ENCODE measurements around the gene COQ9. TPM values are rescaled to one million over a fixed set of nuclear protein-coding genes. Genes with fewer than 3 reads are reported as not detected.

COQ9 gene
- total and polyA plus RNA-seq, 2 donors, result 42.4 to 67.5 TPM

- WGBS, result 97% methylated on average over 14 of the region's 14 CpGs
- DNase-seq (ENCODE audit: low read depth in 6 of 9, low spot score in 9 of 9), result no peak
- H3K27me3 ChIP-seq (ENCODE audit: control insufficient read depth in 2 of 2, insufficient read depth in 1 of 2, low read length in 1 of 2), result peaks cover 0 to 3% of the 10 kb centered on the region in 2 donors
- H3K4me3 ChIP-seq (ENCODE audit: low read length in 2 of 2), result no peak overlapping the region
- H3K36me3 ChIP-seq (ENCODE audit: control insufficient read depth in 2 of 2, insufficient read depth in 2 of 2, low read length in 1 of 2), result peaks cover 49 to 56% of the 10 kb centered on the region in 2 donors
- peaks cover 0 to 20% of the 10 kb centered on the region in 2 donors for H3K4me1 ChIP-seq (ENCODE audit: control insufficient read depth in 2 of 2, insufficient read depth in 2 of 2, low read length in 2 of 2)
- no peak overlapping the region for H3K27ac ChIP-seq (ENCODE audit: low read depth in 1 of 2, low read length in 1 of 2)
- H3K9me3 ChIP-seq (ENCODE audit: control insufficient read depth in 2 of 2, insufficient read depth in 1 of 2, low read length in 1 of 2), result no peaks in the 10 kb centered on the region
Measured at GRCh38 chr16:57473176-57473840, 26.0 kb downstream of the COQ9 start.

- H3K9me3 ChIP-seq (ENCODE audit: control insufficient read depth in 2 of 2, insufficient read depth in 1 of 2, low read length in 1 of 2), result no peaks in the 10 kb centered on the region
- DNase-seq (ENCODE audit: low read depth in 6 of 9, low spot score in 9 of 9), result no peak
- peaks cover 0 to 7% of the 10 kb centered on the region in 2 donors for H3K27me3 ChIP-seq (ENCODE audit: control insufficient read depth in 2 of 2, insufficient read depth in 1 of 2, low read length in 1 of 2)
- no peak overlapping the region for H3K4me3 ChIP-seq (ENCODE audit: low read length in 2 of 2)
- H3K27ac ChIP-seq (ENCODE audit: low read depth in 1 of 2, low read length in 1 of 2), result no peak overlapping the region
- peaks cover 0 to 20% of the 10 kb centered on the region in 2 donors for H3K4me1 ChIP-seq (ENCODE audit: control insufficient read depth in 2 of 2, insufficient read depth in 2 of 2, low read length in 2 of 2)
- H3K36me3 ChIP-seq (ENCODE audit: control insufficient read depth in 2 of 2, insufficient read depth in 2 of 2, low read length in 1 of 2), result peaks cover 43 to 52% of the 10 kb centered on the region in 2 donors
- 85% methylated on average over 8 of the region's 8 CpGs for WGBS
Measured at GRCh38 chr16:57473906-57474305, 26.6 kb downstream of the COQ9 start.

GRCh38 chr16:57474671-57475661, 27.7 kb downstream of the COQ9 start:
- no peak for DNase-seq (ENCODE audit: low read depth in 6 of 9, low spot score in 9 of 9)
- H3K36me3 ChIP-seq (ENCODE audit: control insufficient read depth in 2 of 2, insufficient read depth in 2 of 2, low read length in 1 of 2), result peaks cover 33 to 42% of the 10 kb centered on the region in 2 donors
- 89% methylated on average over 30 of the region's 30 CpGs for WGBS
- no peaks in the 10 kb centered on the region for H3K9me3 ChIP-seq (ENCODE audit: control insufficient read depth in 2 of 2, insufficient read depth in 1 of 2, low read length in 1 of 2)
- H3K27me3 ChIP-seq (ENCODE audit: control insufficient read depth in 2 of 2, insufficient read depth in 1 of 2, low read length in 1 of 2), result peaks cover 0 to 17% of the 10 kb centered on the region in 2 donors
- H3K4me1 ChIP-seq (ENCODE audit: control insufficient read depth in 2 of 2, insufficient read depth in 2 of 2, low read length in 2 of 2), result peaks cover 0 to 31% of the 10 kb centered on the region in 2 donors
- no peak overlapping the region for H3K4me3 ChIP-seq (ENCODE audit: low read length in 2 of 2)
- no peak overlapping the region for H3K27ac ChIP-seq (ENCODE audit: low read depth in 1 of 2, low read length in 1 of 2)

GRCh38 chr16:57475711-57476339, 28.5 kb downstream of the COQ9 start:
- Histone ChIP-seq H3K27me3 (ENCODE audit: control insufficient read depth in 2 of 2, insufficient read depth in 1 of 2, low read length in 1 of 2) (peaks cover 0 to 21% of the 10 kb centered on the region in 2 donors), H3K4me3 (ENCODE audit: low read length in 2 of 2) (no peak overlapping the region), H3K36me3 (ENCODE audit: control insufficient read depth in 2 of 2, insufficient read depth in 2 of 2, low read length in 1 of 2) (peaks cover 24 to 33% of the 10 kb centered on the region in 2 donors), H3K9me3 (ENCODE audit: control insufficient read depth in 2 of 2, insufficient read depth in 1 of 2, low read length in 1 of 2) (no peaks in the 10 kb centered on the region), H3K27ac (ENCODE audit: low read depth in 1 of 2, low read length in 1 of 2) (no peak overlapping the region), H3K4me1 (ENCODE audit: control insufficient read depth in 2 of 2, insufficient read depth in 2 of 2, low read length in 2 of 2) (peaks cover 0 to 35% of the 10 kb centered on the region in 2 donors)
- peak in 7 of 9 donors; percentile 29 to 77 (median 50) for DNase-seq (ENCODE audit: low read depth in 6 of 9, low spot score in 9 of 9)
- WGBS, result 2% methylated on average over 12 of the region's 12 CpGs

GRCh38 chr16:57476546-57477410, 29.5 kb downstream of the COQ9 start:
- Histone ChIP-seq H3K27ac (ENCODE audit: low read depth in 1 of 2, low read length in 1 of 2) (no peak overlapping the region), H3K4me3 (ENCODE audit: low read length in 2 of 2) (no peak overlapping the region), H3K9me3 (ENCODE audit: control insufficient read depth in 2 of 2, insufficient read depth in 1 of 2, low read length in 1 of 2) (no peaks in the 10 kb centered on the region), H3K36me3 (ENCODE audit: control insufficient read depth in 2 of 2, insufficient read depth in 2 of 2, low read length in 1 of 2) (peaks cover 17 to 24% of the 10 kb centered on the region in 2 donors), H3K4me1 (ENCODE audit: control insufficient read depth in 2 of 2, insufficient read depth in 2 of 2, low read length in 2 of 2) (peaks cover 0 to 35% of the 10 kb centered on the region in 2 donors), H3K27me3 (ENCODE audit: control insufficient read depth in 2 of 2, insufficient read depth in 1 of 2, low read length in 1 of 2) (peaks cover 0 to 21% of the 10 kb centered on the region in 2 donors)
- 97% methylated on average over 6 of the region's 6 CpGs for WGBS
- DNase-seq (ENCODE audit: low read depth in 6 of 9, low spot score in 9 of 9), result no peak

- peaks cover 0 to 32% of the 10 kb centered on the region in 2 donors for H3K4me1 ChIP-seq (ENCODE audit: control insufficient read depth in 2 of 2, insufficient read depth in 2 of 2, low read length in 2 of 2)
- WGBS, result 79% methylated on average over 9 of the region's 9 CpGs
- no peaks in the 10 kb centered on the region for H3K9me3 ChIP-seq (ENCODE audit: control insufficient read depth in 2 of 2, insufficient read depth in 1 of 2, low read length in 1 of 2)
- peaks cover 0 to 21% of the 10 kb centered on the region in 2 donors for H3K27me3 ChIP-seq (ENCODE audit: control insufficient read depth in 2 of 2, insufficient read depth in 1 of 2, low read length in 1 of 2)
- no peak for DNase-seq (ENCODE audit: low read depth in 6 of 9, low spot score in 9 of 9)
- no peak overlapping the region for H3K27ac ChIP-seq (ENCODE audit: low read depth in 1 of 2, low read length in 1 of 2)
- H3K4me3 ChIP-seq (ENCODE audit: low read length in 2 of 2), result no peak overlapping the region
- H3K36me3 ChIP-seq (ENCODE audit: control insufficient read depth in 2 of 2, insufficient read depth in 2 of 2, low read length in 1 of 2), result peaks cover 8 to 15% of the 10 kb centered on the region in 2 donors
Measured at GRCh38 chr16:57477531-57478202, 30.4 kb downstream of the COQ9 start.

- H3K27me3 ChIP-seq (ENCODE audit: control insufficient read depth in 2 of 2, insufficient read depth in 1 of 2, low read length in 1 of 2), result peaks cover 0 to 21% of the 10 kb centered on the region in 2 donors
- no peak for DNase-seq (ENCODE audit: low read depth in 6 of 9, low spot score in 9 of 9)
- H3K27ac ChIP-seq (ENCODE audit: low read depth in 1 of 2, low read length in 1 of 2), result no peak overlapping the region
- peaks cover 0 to 6% of the 10 kb centered on the region in 2 donors for H3K36me3 ChIP-seq (ENCODE audit: control insufficient read depth in 2 of 2, insufficient read depth in 2 of 2, low read length in 1 of 2)
- H3K4me3 ChIP-seq (ENCODE audit: low read length in 2 of 2), result no peak overlapping the region
- peaks cover 0 to 32% of the 10 kb centered on the region in 2 donors for H3K4me1 ChIP-seq (ENCODE audit: control insufficient read depth in 2 of 2, insufficient read depth in 2 of 2, low read length in 2 of 2)
- 67% methylated on average over 15 of the region's 15 CpGs for WGBS
- H3K9me3 ChIP-seq (ENCODE audit: control insufficient read depth in 2 of 2, insufficient read depth in 1 of 2, low read length in 1 of 2), result no peaks in the 10 kb centered on the region
Measured at GRCh38 chr16:57478396-57479204, 31.3 kb downstream of the COQ9 start.

Data from thymus (tissue), 11 donors.